ENCODE data around the gene NPC1. TPM values are rescaled to one million over a fixed set of nuclear protein-coding genes. Genes with fewer than 3 reads are reported as not detected.

NPC1 gene
- total RNA-seq, 1 donor from 2014 or later, result 44.8 TPM

GRCh38 chr18:23487738-23488570, 98.4 kb downstream of the NPC1 start:
- H3K4me3 Mint-ChIP-seq (ENCODE audit: unreplicated experiment), result no peak overlapping the region
- H3K27ac Mint-ChIP-seq (ENCODE audit: unreplicated experiment), result no peak overlapping the region
- H3K36me3 Mint-ChIP-seq (ENCODE audit: unreplicated experiment), result no peaks in the 10 kb centered on the region
- no peak for DNase-seq
- no peaks in the 10 kb centered on the region for H3K27me3 Mint-ChIP-seq (ENCODE audit: unreplicated experiment)
- H3K9me3 Mint-ChIP-seq (ENCODE audit: unreplicated experiment), result no peaks in the 10 kb centered on the region
- H3K4me1 Mint-ChIP-seq (ENCODE audit: low read depth, unreplicated experiment), result peaks cover 4% of the 10 kb centered on the region
- TF ChIP-seq CTCF (IDR thresholded peaks at IDR 0.05; ENCODE audit: partially characterized antibody, unreplicated experiment), result no peak

- Mint-ChIP-seq H3K36me3 (ENCODE audit: unreplicated experiment) (no peaks in the 10 kb centered on the region), H3K4me3 (ENCODE audit: unreplicated experiment) (no peak overlapping the region), H3K9me3 (ENCODE audit: unreplicated experiment) (no peaks in the 10 kb centered on the region), H3K4me1 (ENCODE audit: low read depth, unreplicated experiment) (peaks cover 4% of the 10 kb centered on the region), H3K27ac (ENCODE audit: unreplicated experiment) (no peak overlapping the region), H3K27me3 (ENCODE audit: unreplicated experiment) (no peaks in the 10 kb centered on the region)
- TF ChIP-seq CTCF (IDR thresholded peaks at IDR 0.05; ENCODE audit: partially characterized antibody, unreplicated experiment), result no peak
- DNase-seq, result no peak
Measured at GRCh38 chr18:23485386-23485785, 100.9 kb downstream of the NPC1 start.

GRCh38 chr18:23484561-23485182, 101.6 kb downstream of the NPC1 start:
- TF ChIP-seq CTCF (IDR thresholded peaks at IDR 0.05; ENCODE audit: partially characterized antibody, unreplicated experiment), result no peak
- Mint-ChIP-seq H3K4me1 (ENCODE audit: low read depth, unreplicated experiment) (peaks cover 4% of the 10 kb centered on the region), H3K27ac (ENCODE audit: unreplicated experiment) (peak overlapping the region; percentile 55), H3K9me3 (ENCODE audit: unreplicated experiment) (no peaks in the 10 kb centered on the region), H3K4me3 (ENCODE audit: unreplicated experiment) (no peak overlapping the region), H3K27me3 (ENCODE audit: unreplicated experiment) (no peaks in the 10 kb centered on the region), H3K36me3 (ENCODE audit: unreplicated experiment) (no peaks in the 10 kb centered on the region)
- no peak for DNase-seq

Other genes with a start within 250 kb of the NPC1 start
- gene RIOK3, start 133.2 kb downstream of the NPC1 start, total RNA-seq (ENCODE audit: unreplicated experiment), result 105 TPM
- 28.5 TPM for gene RMC1, start 83.0 kb downstream of the NPC1 start, total RNA-seq (ENCODE audit: unreplicated experiment)
- not detected for gene ANKRD29, start 76.4 kb upstream of the NPC1 start, total RNA-seq (ENCODE audit: unreplicated experiment)
- 2.1 TPM for gene LAMA3, start 102.9 kb upstream of the NPC1 start, total RNA-seq (ENCODE audit: unreplicated experiment)

All from glutamatergic neuron (in vitro differentiated cells).